Fibroblast of lung (primary cell): ENCODE results near the gene BIRC3. TPM values are rescaled to one million over a fixed set of nuclear protein-coding genes. Genes with fewer than 3 reads are reported as not detected.
A peak's percentile ranks its signal among the peaks of the same experiment; 100 is the strongest.

Source experiments
- DNase-seq, 2 donors: peaks; one replicate each; pipeline versions ENCODE4 v3.0.0 to v3.0.0-alpha.2; 2010; ENCODE audit warnings: low read depth in 2 of 2
- H2AFZ ChIP-seq: 2 replicates; pipeline ENCODE4 v1.5.1; 2012; ENCODE audit warnings: low read length, control low read depth, inconsistent platforms
- H3K27ac ChIP-seq: 2 replicates; pipeline ENCODE4 v1.5.1; 2011; ENCODE audit warnings: low read length, control low read depth; ENCODE audit not compliant: insufficient read depth
- H3K27me3 ChIP-seq: 2 replicates; pipeline ENCODE4 v1.5.1; 2011; ENCODE audit warnings: mild to moderate bottlenecking, low read length; ENCODE audit not compliant: control insufficient read depth, insufficient read depth
- H3K36me3 ChIP-seq: 2 replicates; pipeline ENCODE4 v1.5.1; 2011; ENCODE audit warnings: low read length; ENCODE audit not compliant: control insufficient read depth, insufficient read depth
- H3K4me1 ChIP-seq: 2 replicates; pipeline ENCODE4 v1.5.1; 2011; ENCODE audit warnings: low read length; ENCODE audit not compliant: control insufficient read depth, insufficient read depth; ENCODE audit errors: extremely low read depth
- H3K4me2 ChIP-seq: 2 replicates; pipeline ENCODE4 v1.5.1; 2011; ENCODE audit warnings: low read length, control low read depth; ENCODE audit not compliant: insufficient read depth; ENCODE audit errors: extremely low read depth
- H3K4me3 ChIP-seq, 4 experiments: fragments of 200-600 bp in 1 of 4; sonication (generic) in 1 of 4; replicated peaks in 1 of 4; 2 replicates each; pipeline ENCODE4 v1.5.1; 2011 to 2016; ENCODE audit warnings: low read length in 4 of 4, low read depth in 3 of 4, mild to moderate bottlenecking in 3 of 4, control low read depth in 2 of 4, inconsistent platforms in 1 of 4, mixed read lengths in 1 of 4; ENCODE audit not compliant: insufficient read depth in 1 of 4; ENCODE audit errors: control extremely low read depth in 1 of 4
- H3K79me2 ChIP-seq: 2 replicates; pipeline ENCODE4 v1.5.1; 2012; ENCODE audit warnings: mild to moderate bottlenecking, low read length, inconsistent platforms; ENCODE audit not compliant: control insufficient read depth, insufficient read depth
- H3K9ac ChIP-seq: 2 replicates; pipeline ENCODE4 v1.5.1; 2011; ENCODE audit warnings: mild to moderate bottlenecking, low read length, control low read depth; ENCODE audit not compliant: insufficient read depth
- H3K9me3 ChIP-seq: 2 replicates; pipeline ENCODE4 v1.5.1; 2012; ENCODE audit warnings: low read depth, low read length; ENCODE audit not compliant: control insufficient read depth, insufficient read depth
- H4K20me1 ChIP-seq: 2 replicates; pipeline ENCODE4 v1.5.1; 2011; ENCODE audit warnings: low read length; ENCODE audit not compliant: control insufficient read depth, insufficient read depth; ENCODE audit errors: extremely low read depth
- CTCF ChIP-seq, 2 donors: IDR thresholded peaks in 1 of 2; conservative IDR thresholded peaks in 1 of 2; 1 replicate in 1 of 2; 2 replicates in 1 of 2; pipeline ENCODE4 v1.5.1; 2011 to 2012; ENCODE audit warnings: low read length in 2 of 2, control low read depth in 1 of 2, inconsistent platforms in 1 of 2, low read depth in 1 of 2, mild to moderate bottlenecking in 1 of 2
- EZH2 ChIP-seq: IDR thresholded peaks from 2 replicates; pipeline ENCODE4 v1.5.1; 2012; ENCODE audit warnings: low read length, control low read depth, mild to moderate bottlenecking; ENCODE audit errors: missing control alignments
- polyA plus RNA-seq, 2 donors: library from polyadenylated mRNA; depleted of rRNA in 1 of 2; stranded (reverse) in 1 of 2; unstranded in 1 of 2; fragments of >200 nt; gene quantifications; 2 replicates each; pipeline ENCODE4 v1.2.1, GENCODE V29; 2011 to 2012; ENCODE audit warnings: missing spikeins in 1 of 2
- total RNA-seq: library from RNA; depleted of rRNA; stranded (reverse); fragments of >200 nt; gene quantifications from 2 replicates; pipeline ENCODE4 v1.2.1, GENCODE V29; 2014

The BIRC3 gene
- total and polyA plus RNA-seq, 2 donors (not counting 1 experiment from before 2014, with no cell fraction given), result 0.58 to 3.3 TPM

GRCh38 chr11:102274628-102275027 is 42.7 kb upstream of the BIRC3 start:
- H3K4me1 ChIP-seq, result peaks cover 3% of the 10 kb centered on the region

GRCh38 chr11:102276362-102276761 is 40.9 kb upstream of the BIRC3 start:
- Histone ChIP-seq H3K36me3 (no peaks in the 10 kb centered on the region), H3K27ac (no peak overlapping the region), H3K4me2 (no peak overlapping the region), H4K20me1 (no peaks in the 10 kb centered on the region), H2AFZ (no peak overlapping the region), H3K9ac (no peak overlapping the region), H3K27me3 (no peaks in the 10 kb centered on the region), H3K9me3 (no peaks in the 10 kb centered on the region), H3K4me3 (no peak overlapping the region), H3K79me2 (no peaks in the 10 kb centered on the region), H3K4me1 (no peaks in the 10 kb centered on the region)
- peak; percentile 51 to 52 for DNase-seq
- TF ChIP-seq CTCF (conservative IDR thresholded peaks at IDR 0.05 in 1 of 2, IDR thresholded peaks at IDR 0.05 in 1 of 2; ENCODE audit: low read depth in 1 of 2, low read length in 2 of 2) (no peak), EZH2 (no peak)

More at GRCh38 chr11:102274628-102275027, 42.7 kb upstream of the BIRC3 start:
- no peak for DNase-seq
- Histone ChIP-seq H3K4me3 (no peak overlapping the region), H3K79me2 (no peaks in the 10 kb centered on the region), H3K27ac (no peak overlapping the region), H3K9me3 (no peaks in the 10 kb centered on the region), H2AFZ (no peak overlapping the region), H3K36me3 (no peaks in the 10 kb centered on the region), H3K4me2 (no peak overlapping the region), H3K27me3 (no peaks in the 10 kb centered on the region), H4K20me1 (no peaks in the 10 kb centered on the region), H3K9ac (no peak overlapping the region)
- TF ChIP-seq CTCF (conservative IDR thresholded peaks at IDR 0.05 in 1 of 2, IDR thresholded peaks at IDR 0.05 in 1 of 2; ENCODE audit: low read depth in 1 of 2, low read length in 2 of 2), result no peak
- no peak for TF ChIP-seq EZH2

- Histone ChIP-seq H3K4me3 (no peak overlapping the region), H3K27ac (no peak overlapping the region)
- no peak for TF ChIP-seq EZH2
Observed at GRCh38 chr11:102276783-102277182, 40.5 kb upstream of the BIRC3 start.

More at GRCh38 chr11:102276783-102277182, 40.5 kb upstream of the BIRC3 start:
- Histone ChIP-seq H3K4me2 (no peak overlapping the region), H3K79me2 (no peaks in the 10 kb centered on the region), H2AFZ (peak overlapping the region; percentile 10), H3K36me3 (no peaks in the 10 kb centered on the region), H3K4me1 (no peaks in the 10 kb centered on the region), H3K27me3 (no peaks in the 10 kb centered on the region), H3K9me3 (no peaks in the 10 kb centered on the region), H4K20me1 (no peaks in the 10 kb centered on the region), H3K9ac (no peak overlapping the region)
- DNase-seq, result peak in 1 of 2 donors; percentile 32
